NT2/D1 (cell line): ENCODE measurements around the gene TOR4A.

Experiments used
- SUZ12 ChIP-seq: IDR thresholded peaks from 2 replicates; pipeline ENCODE4 v1.6.1; 2011; ENCODE audit not compliant: insufficient read length, insufficient read depth; ENCODE audit errors: extremely low read depth
- YY1 ChIP-seq: IDR thresholded peaks from 2 replicates; pipeline ENCODE4 v1.6.1; 2011; ENCODE audit not compliant: insufficient read length, insufficient read depth
- ZNF274 ChIP-seq: IDR thresholded peaks from 2 replicates; pipeline ENCODE4 v1.6.1; 2011; ENCODE audit warnings: mild to moderate bottlenecking, low read depth, low read length

DNA sequence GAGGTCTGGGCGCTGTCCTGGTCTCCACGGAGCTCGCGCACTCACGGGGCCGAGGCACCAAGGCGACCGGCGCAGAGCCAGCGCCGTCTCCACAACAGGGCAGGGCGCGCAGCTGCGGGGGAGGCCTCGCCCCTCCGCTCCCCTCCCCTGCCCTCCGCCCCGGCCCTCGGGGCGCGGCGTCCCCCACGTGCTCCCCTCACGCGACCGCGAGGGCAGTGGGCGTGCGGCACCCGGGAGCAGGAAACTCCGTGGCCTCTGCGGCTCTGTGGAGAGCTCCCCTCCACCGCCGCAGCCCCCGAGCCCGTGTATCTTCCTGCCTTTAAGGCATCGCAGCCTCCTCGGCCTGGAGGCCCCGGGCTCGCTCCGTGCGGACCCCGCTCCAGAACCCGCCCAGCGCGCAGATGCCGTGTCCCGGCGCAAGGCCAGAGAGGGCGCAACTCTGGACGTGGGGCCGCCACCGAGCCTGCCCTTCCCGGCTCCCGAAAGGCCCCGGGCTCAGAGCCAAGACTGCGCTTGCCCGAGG, 37.1 kb upstream of the TOR4A start:
- TF ChIP-seq ZNF274, result no peak
- no peak for TF ChIP-seq SUZ12
- TF ChIP-seq YY1, result no peak
